ENCODE results near the gene TGFBR3. TPM values are rescaled to one million over a fixed set of nuclear protein-coding genes. Genes with fewer than 3 reads are reported as not detected.

The TGFBR3 gene
- total and polyA plus RNA-seq, 9 of the 15 experiments (the other 6 are each of a cell fraction or from before 2014, with no cell fraction given): 3.6 to 32.4 (median 15.6) TPM

GRCh38 chr1:91872559-91873081 is 13.3 kb downstream of the TGFBR3 start (continued):
- TF ChIP-seq, protein P1, sequence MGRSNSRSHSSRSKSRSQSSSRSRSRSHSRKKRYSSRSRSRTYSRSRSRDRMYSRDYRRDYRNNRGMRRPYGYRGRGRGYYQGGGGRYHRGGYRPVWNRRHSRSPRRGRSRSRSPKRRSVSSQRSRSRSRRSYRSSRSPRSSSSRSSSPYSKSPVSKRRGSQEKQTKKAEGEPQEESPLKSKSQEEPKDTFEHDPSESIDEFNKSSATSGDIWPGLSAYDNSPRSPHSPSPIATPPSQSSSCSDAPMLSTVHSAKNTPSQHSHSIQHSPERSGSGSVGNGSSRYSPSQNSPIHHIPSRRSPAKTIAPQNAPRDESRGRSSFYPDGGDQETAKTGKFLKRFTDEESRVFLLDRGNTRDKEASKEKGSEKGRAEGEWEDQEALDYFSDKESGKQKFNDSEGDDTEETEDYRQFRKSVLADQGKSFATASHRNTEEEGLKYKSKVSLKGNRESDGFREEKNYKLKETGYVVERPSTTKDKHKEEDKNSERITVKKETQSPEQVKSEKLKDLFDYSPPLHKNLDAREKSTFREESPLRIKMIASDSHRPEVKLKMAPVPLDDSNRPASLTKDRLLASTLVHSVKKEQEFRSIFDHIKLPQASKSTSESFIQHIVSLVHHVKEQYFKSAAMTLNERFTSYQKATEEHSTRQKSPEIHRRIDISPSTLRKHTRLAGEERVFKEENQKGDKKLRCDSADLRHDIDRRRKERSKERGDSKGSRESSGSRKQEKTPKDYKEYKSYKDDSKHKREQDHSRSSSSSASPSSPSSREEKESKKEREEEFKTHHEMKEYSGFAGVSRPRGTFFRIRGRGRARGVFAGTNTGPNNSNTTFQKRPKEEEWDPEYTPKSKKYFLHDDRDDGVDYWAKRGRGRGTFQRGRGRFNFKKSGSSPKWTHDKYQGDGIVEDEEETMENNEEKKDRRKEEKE (IDR thresholded peaks at IDR 0.05; ENCODE audit: borderline replicate concordance in 1 of 2, control insufficient read depth in 1 of 2, low read depth in 2 of 2, low read length in 1 of 2): no peak
- TF ChIP-seq MAFK (IDR thresholded peaks at IDR 0.05; ENCODE audit: low read length) (no peak), ZNF384 (IDR thresholded peaks at IDR 0.05; ENCODE audit: low read depth, low read length) (no peak), SMAD1 (IDR thresholded peaks at IDR 0.05; ENCODE audit: low read depth, low read length, partially characterized antibody) (no peak), ETV5 (CRISPR knock-in tag; IDR thresholded peaks at IDR 0.05; ENCODE audit: low read depth) (no peak), DIDO1 (tag; IDR thresholded peaks at IDR 0.05; ENCODE audit: low read depth) (no peak), NUFIP1 (IDR thresholded peaks at IDR 0.05; ENCODE audit: partially characterized antibody) (no peak), ZNF277 (CRISPR knock-in tag; IDR thresholded peaks at IDR 0.05; ENCODE audit: borderline replicate concordance) (no peak), FOXM1 (IDR thresholded peaks at IDR 0.05; ENCODE audit: low read depth) (no peak), FOXM1 (CRISPR knock-in tag; IDR thresholded peaks at IDR 0.05; ENCODE audit: low read depth) (no peak), TAF9B (IDR thresholded peaks at IDR 0.05; ENCODE audit: partially characterized antibody) (no peak), POLR3G (IDR thresholded peaks at IDR 0.05; ENCODE audit: extremely low read depth, insufficient read length, insufficient replicate concordance) (no peak), ZNF143 (CRISPR knock-in tag; IDR thresholded peaks at IDR 0.05) (no peak), BMI1 (IDR thresholded peaks at IDR 0.05; ENCODE audit: low read length) (no peak), POLR2G (IDR thresholded peaks at IDR 0.05; ENCODE audit: low read depth, low read length) (no peak), ZNF121 (CRISPR knock-in tag; conservative IDR thresholded peaks at IDR 0.05) (no peak), ZNF354B (CRISPR knock-in tag; IDR thresholded peaks at IDR 0.05) (no peak), ESRRA (IDR thresholded peaks at IDR 0.05; ENCODE audit: borderline replicate concordance, low read depth) (peak; percentile 61; the same call in 1 of the 2 replicates), ZNF584 (CRISPR knock-in tag; IDR thresholded peaks at IDR 0.05; ENCODE audit: low read depth) (no peak), RAD51 (IDR thresholded peaks at IDR 0.05; ENCODE audit: borderline replicate concordance, low read depth) (no peak), CREBBP (IDR thresholded peaks at IDR 0.05; ENCODE audit: low read depth, low read length) (no peak), SETDB1 (IDR thresholded peaks at IDR 0.05; ENCODE audit: low read length) (no peak)
- TF ChIP-seq, protein P2, sequence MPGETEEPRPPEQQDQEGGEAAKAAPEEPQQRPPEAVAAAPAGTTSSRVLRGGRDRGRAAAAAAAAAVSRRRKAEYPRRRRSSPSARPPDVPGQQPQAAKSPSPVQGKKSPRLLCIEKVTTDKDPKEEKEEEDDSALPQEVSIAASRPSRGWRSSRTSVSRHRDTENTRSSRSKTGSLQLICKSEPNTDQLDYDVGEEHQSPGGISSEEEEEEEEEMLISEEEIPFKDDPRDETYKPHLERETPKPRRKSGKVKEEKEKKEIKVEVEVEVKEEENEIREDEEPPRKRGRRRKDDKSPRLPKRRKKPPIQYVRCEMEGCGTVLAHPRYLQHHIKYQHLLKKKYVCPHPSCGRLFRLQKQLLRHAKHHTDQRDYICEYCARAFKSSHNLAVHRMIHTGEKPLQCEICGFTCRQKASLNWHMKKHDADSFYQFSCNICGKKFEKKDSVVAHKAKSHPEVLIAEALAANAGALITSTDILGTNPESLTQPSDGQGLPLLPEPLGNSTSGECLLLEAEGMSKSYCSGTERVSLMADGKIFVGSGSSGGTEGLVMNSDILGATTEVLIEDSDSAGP (CRISPR knock-in tag; IDR thresholded peaks at IDR 0.05): no peak
- TF ChIP-seq, protein P3, sequence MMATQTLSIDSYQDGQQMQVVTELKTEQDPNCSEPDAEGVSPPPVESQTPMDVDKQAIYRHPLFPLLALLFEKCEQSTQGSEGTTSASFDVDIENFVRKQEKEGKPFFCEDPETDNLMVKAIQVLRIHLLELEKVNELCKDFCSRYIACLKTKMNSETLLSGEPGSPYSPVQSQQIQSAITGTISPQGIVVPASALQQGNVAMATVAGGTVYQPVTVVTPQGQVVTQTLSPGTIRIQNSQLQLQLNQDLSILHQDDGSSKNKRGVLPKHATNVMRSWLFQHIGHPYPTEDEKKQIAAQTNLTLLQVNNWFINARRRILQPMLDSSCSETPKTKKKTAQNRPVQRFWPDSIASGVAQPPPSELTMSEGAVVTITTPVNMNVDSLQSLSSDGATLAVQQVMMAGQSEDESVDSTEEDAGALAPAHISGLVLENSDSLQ (IDR thresholded peaks at IDR 0.05): peak; percentile 79
